Endometrial microvascular endothelial cells (primary cell): ENCODE measurements around the gene PLCXD1. TPM values are rescaled to one million over a fixed set of nuclear protein-coding genes. Genes with fewer than 3 reads are reported as not detected.
"Not testable (repeated sequence)": the region's sequence is repeated elsewhere in the genome, so short reads cannot be mapped to it uniquely, and the experiment has no call there.

Experiments
- in situ Hi-C: cut with HindIII; loops from 2 replicates; pipeline ENCODE4 v1.10.0; 2017; ENCODE audit warnings: low sequenced_read_pairs, low pct_unique_long_range_greater_than_20kb; ENCODE audit errors: inconsistent ontology term
- total RNA-seq: library from RNA; depleted of rRNA; stranded (reverse); fragments of >200 nt; gene quantifications from one replicate; pipeline ENCODE4 v1.2.3, GENCODE V29; 2015; ENCODE audit errors: inconsistent ontology term

PLCXD1 gene
- total RNA-seq, 1 donor from 2014 or later = 12.2 TPM

- in situ Hi-C loops = no loop called here
These were observed 30.3 kb downstream of the PLCXD1 start for GRCh38 chrX:311156-312129.

- in situ Hi-C loops = no loop called here
These were observed 31.6 kb downstream of the PLCXD1 start for GRCh38 chrX:312621-313331.

- in situ Hi-C loops = no loop called here
These were observed 32.4 kb downstream of the PLCXD1 start for GRCh38 chrX:313546-313945.

GRCh38 chrX:314049-314448 lies 32.9 kb downstream of the PLCXD1 start:
- in situ Hi-C loops = no loop called here

- in situ Hi-C loops = no loop called here
These were observed 33.8 kb downstream of the PLCXD1 start for GRCh38 chrX:314781-315595.

- in situ Hi-C loops = no loop called here
These were observed 35.5 kb downstream of the PLCXD1 start for GRCh38 chrX:316351-317325.

GRCh38 chrX:317424-318067 lies 36.4 kb downstream of the PLCXD1 start:
- in situ Hi-C loops = no loop called here

GRCh38 chrX:318068-318738 lies 37.0 kb downstream of the PLCXD1 start:
- in situ Hi-C loops = no loop called here

- in situ Hi-C loops = no loop called here
These were observed 37.8 kb downstream of the PLCXD1 start, which contains the start of gene GTPBP6 for GRCh38 chrX:318739-319578. Gene GTPBP6 (minus strand): TSS chrX:318796. CDS start chrX:318787, 9 bp downstream.

GRCh38 chrX:319579-320125 lies 38.5 kb downstream of the PLCXD1 start:
- in situ Hi-C loops = no loop called here

- in situ Hi-C loops = no loop called here
These were observed 39.1 kb downstream of the PLCXD1 start for GRCh38 chrX:320126-320783.

GRCh38 chrX:323721-324628 lies 42.8 kb downstream of the PLCXD1 start:
- in situ Hi-C loops = no loop called here

GRCh38 chrX:324664-325063 lies 43.5 kb downstream of the PLCXD1 start:
- in situ Hi-C loops = not testable (repeated sequence)

- in situ Hi-C loops = no loop called here
These were observed 46.5 kb downstream of the PLCXD1 start for GRCh38 chrX:327660-328126.
